Fibroblast of pulmonary artery (primary cell): ENCODE results near the gene PCDH9.
A peak's percentile ranks its signal among the peaks of the same experiment; 100 is the strongest.
"Not testable (repeated sequence)": the region's sequence is repeated elsewhere in the genome, so short reads cannot be mapped to it uniquely, and the experiment has no call there.

ENCODE experiments used
- DNase-seq: peaks from one replicate; pipeline ENCODE4 v3.0.0-alpha.2; 2010; ENCODE audit warnings: low read depth
- H3K4me3 ChIP-seq: replicated peaks from 2 replicates; pipeline ENCODE4 v1.5.1; 2011; ENCODE audit warnings: low read depth, mild to moderate bottlenecking, control low read depth, low read length, moderate library complexity
- CTCF ChIP-seq: IDR thresholded peaks from 2 replicates; pipeline ENCODE4 v1.5.1; 2011; ENCODE audit warnings: mild to moderate bottlenecking, control low read depth, low read length, inconsistent platforms; ENCODE audit errors: missing control alignments

PCDH9 gene

GRCh38 chr13:66790861-66791260 lies 439.3 kb downstream of the PCDH9 start:
- TF ChIP-seq CTCF = no peak
- no peak for DNase-seq
- no peak overlapping the region for H3K4me3 ChIP-seq

- no peak for TF ChIP-seq CTCF
- H3K4me3 ChIP-seq = no peak overlapping the region
- no peak for DNase-seq
Measured at GRCh38 chr13:66781241-66781640, 448.9 kb downstream of the PCDH9 start.

- DNase-seq = peak; percentile 43
- no peak for TF ChIP-seq CTCF
Measured at GRCh38 chr13:66780814-66781213, 449.3 kb downstream of the PCDH9 start.

GRCh38 chr13:66778461-66778860 lies 451.7 kb downstream of the PCDH9 start:
- peak; percentile 45 for DNase-seq
- no peak for TF ChIP-seq CTCF
- no peak overlapping the region for H3K4me3 ChIP-seq

More at GRCh38 chr13:66780814-66781213, 449.3 kb downstream of the PCDH9 start:
- no peak overlapping the region for H3K4me3 ChIP-seq

GRCh38 chr13:66775196-66775595 lies 454.9 kb downstream of the PCDH9 start:
- H3K4me3 ChIP-seq = no peak overlapping the region
- DNase-seq = no peak
- TF ChIP-seq CTCF = no peak

- DNase-seq = no peak
- no peak for TF ChIP-seq CTCF
- no peak overlapping the region for H3K4me3 ChIP-seq
Measured at GRCh38 chr13:66774046-66774445, 456.1 kb downstream of the PCDH9 start.

- H3K4me3 ChIP-seq = no peak overlapping the region
- no peak for DNase-seq
- TF ChIP-seq CTCF = no peak
Measured at GRCh38 chr13:66765559-66765958, 464.6 kb downstream of the PCDH9 start.

GRCh38 chr13:66760678-66761077 lies 469.5 kb downstream of the PCDH9 start:
- DNase-seq, H3K4me3 ChIP-seq: not testable (repeated sequence)
